Bronchial epithelial cell (primary cell): ENCODE results near the gene COMMD7. TPM values are rescaled to one million over a fixed set of nuclear protein-coding genes. Genes with fewer than 3 reads are reported as not detected.

Experiments used
- DNase-seq: peaks from one replicate; pipeline ENCODE4 v3.0.0-alpha.2; 2010; ENCODE audit warnings: low read depth
- FAIRE-seq: peaks from 2 replicates; lab custom pipeline; 2011; peaks lifted over from hg19 to GRCh38; lab: Jason Lieb, UNC
- H3K27me3 ChIP-seq: 2 replicates; pipeline ENCODE4 v1.5.1; 2011; ENCODE audit warnings: low read length; ENCODE audit not compliant: control insufficient read depth, insufficient read depth
- H3K36me3 ChIP-seq: 2 replicates; pipeline ENCODE4 v1.5.1; 2011; ENCODE audit warnings: low read length; ENCODE audit not compliant: control insufficient read depth, insufficient read depth
- H3K4me3 ChIP-seq: 2 replicates; pipeline ENCODE4 v1.5.1; 2011; ENCODE audit warnings: mild to moderate bottlenecking, low read depth, low read length, control low read depth
- CTCF ChIP-seq: IDR thresholded peaks from 2 replicates; pipeline ENCODE4 v1.5.1; 2011; ENCODE audit warnings: mild to moderate bottlenecking, moderate library complexity, low read length, control low read depth, inconsistent platforms; ENCODE audit not compliant: insufficient read depth, severe bottlenecking
- total RNA-seq: library from RNA; depleted of rRNA; stranded (reverse); fragments of >200 nt; gene quantifications from 2 replicates; pipeline ENCODE4 v1.2.1, GENCODE V29; 2014

Gene COMMD7
- total RNA-seq = 10.5 and 18.9 TPM in 2 replicates

- FAIRE-seq (no peak), DNase-seq (peak; percentile 36)
- Histone ChIP-seq H3K4me3 (peak within 1 kb of the TSS; percentile 58), H3K27me3 (no peaks in the 10 kb centered on the region), H3K36me3 (no peaks in the 10 kb centered on the region)
- TF ChIP-seq CTCF = no peak
Measured at GRCh38 chr20:32743237-32744112, at the start of gene COMMD7. Gene COMMD7, minus strand, starts transcription at chr20:32743467. Its CDS starts 76 bp downstream, at chr20:32743391.

- Histone ChIP-seq H3K4me3 (no peak overlapping the region), H3K36me3 (no peaks in the 10 kb centered on the region), H3K27me3 (no peaks in the 10 kb centered on the region)
- no peak for FAIRE-seq
- no peak for DNase-seq
- TF ChIP-seq CTCF = no peak
Measured at GRCh38 chr20:32792731-32793458, 49.6 kb upstream of the COMMD7 start.

GRCh38 chr20:32792316-32792715 lies 49.0 kb upstream of the COMMD7 start:
- FAIRE-seq (no peak), DNase-seq (no peak)
- Histone ChIP-seq H3K27me3 (no peaks in the 10 kb centered on the region), H3K4me3 (no peak overlapping the region), H3K36me3 (no peaks in the 10 kb centered on the region)
- TF ChIP-seq CTCF = no peak

- no peaks in the 10 kb centered on the region for H3K27me3 ChIP-seq
- no peak overlapping the region for H3K4me3 ChIP-seq
- no peak for DNase-seq
- H3K36me3 ChIP-seq = no peaks in the 10 kb centered on the region
- no peak for TF ChIP-seq CTCF
- FAIRE-seq = no peak
Measured at GRCh38 chr20:32790751-32791057, 47.4 kb upstream of the COMMD7 start.

- no peak overlapping the region for H3K4me3 ChIP-seq
- DNase-seq (peak; percentile 53), FAIRE-seq (peak; percentile 86)
- no peaks in the 10 kb centered on the region for H3K36me3 ChIP-seq
- peak; percentile 98 for TF ChIP-seq CTCF
- H3K27me3 ChIP-seq = no peaks in the 10 kb centered on the region
Measured at GRCh38 chr20:32789896-32790750, 46.9 kb upstream of the COMMD7 start.
